ENCODE data around the gene CNGA3.
"Not testable (repeated sequence)": the region's sequence is repeated elsewhere in the genome, so short reads cannot be mapped to it uniquely, and the experiment has no call there.

The CNGA3 gene

DNA sequence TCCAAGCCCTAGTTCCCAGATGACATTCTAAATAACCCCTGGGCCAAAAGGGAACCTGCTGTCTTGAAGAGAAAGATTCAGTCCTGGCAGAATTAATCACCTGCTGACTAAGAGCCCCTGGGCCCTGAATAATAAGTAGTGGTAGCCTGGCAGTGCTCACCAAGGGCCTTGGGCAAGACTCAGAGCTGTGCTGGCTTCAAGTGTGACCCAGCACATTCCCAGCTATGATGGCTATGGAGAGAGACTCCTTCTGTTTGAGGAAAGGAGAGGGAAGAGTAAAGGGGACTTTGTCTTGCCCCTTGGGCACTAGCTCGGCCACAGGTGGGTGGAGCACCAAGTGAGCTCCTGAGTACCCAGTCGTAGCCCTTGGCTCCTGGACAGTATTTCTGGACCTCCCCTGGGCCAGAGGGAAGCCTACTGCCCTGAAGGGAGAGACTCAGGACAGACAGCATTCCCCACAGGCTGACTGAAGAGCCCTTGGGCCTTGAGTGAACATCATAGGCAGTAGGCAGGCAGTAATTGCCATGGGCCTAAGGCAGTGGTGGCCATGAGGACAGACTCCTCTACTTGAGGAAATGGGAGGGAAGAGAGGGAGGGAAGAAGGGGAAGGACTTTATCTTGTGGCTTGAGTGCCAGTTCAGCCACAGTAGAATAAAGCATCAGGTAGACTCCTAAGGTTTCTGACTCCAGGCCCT lies 58.4 kb downstream of the CNGA3 start:
- DNase-seq (ENCODE audit: low read depth) = no peak

DNA sequence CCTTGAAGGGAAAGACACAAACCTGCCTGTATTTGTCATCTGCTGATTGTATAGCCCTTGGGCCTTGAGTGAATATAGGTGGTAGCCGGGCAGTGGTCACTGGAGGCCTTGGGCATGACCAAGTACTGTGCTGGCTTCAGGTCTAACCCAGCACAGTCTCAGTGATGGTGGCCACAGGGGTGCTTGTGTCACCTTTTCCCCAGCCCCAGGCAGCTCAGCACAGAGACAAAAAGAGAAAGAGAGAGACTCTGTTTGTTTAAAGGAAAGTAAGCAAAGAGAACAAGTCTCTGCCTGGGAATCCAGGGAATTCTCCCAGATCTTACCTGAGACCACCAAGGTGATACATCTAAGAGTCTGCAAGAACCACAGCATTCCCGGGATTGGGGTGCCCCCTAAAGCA lies 59.0 kb downstream of the CNGA3 start:
- no peak for DNase-seq (ENCODE audit: low read depth)

DNA sequence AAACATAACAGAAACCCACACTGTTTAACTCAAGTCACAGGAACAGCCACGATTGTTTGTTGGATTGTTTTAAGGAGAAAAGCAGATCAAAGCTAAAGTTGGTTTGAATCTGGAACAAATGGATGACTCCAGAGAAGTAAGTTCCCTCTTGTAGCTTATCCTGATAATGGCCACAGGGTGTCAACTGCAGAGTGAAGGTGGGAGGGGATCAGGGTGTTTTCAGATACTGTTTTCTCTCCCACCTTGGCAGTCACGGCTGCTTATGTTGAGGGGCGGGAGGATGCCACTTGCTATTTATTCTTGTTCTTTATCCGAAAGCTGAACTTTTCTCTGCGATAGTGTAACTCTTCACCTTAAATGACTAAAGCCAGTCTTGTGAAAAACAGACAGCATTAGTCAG lies 61.9 kb downstream of the CNGA3 start:
- DNase-seq (ENCODE audit: low read depth) = no peak

DNA sequence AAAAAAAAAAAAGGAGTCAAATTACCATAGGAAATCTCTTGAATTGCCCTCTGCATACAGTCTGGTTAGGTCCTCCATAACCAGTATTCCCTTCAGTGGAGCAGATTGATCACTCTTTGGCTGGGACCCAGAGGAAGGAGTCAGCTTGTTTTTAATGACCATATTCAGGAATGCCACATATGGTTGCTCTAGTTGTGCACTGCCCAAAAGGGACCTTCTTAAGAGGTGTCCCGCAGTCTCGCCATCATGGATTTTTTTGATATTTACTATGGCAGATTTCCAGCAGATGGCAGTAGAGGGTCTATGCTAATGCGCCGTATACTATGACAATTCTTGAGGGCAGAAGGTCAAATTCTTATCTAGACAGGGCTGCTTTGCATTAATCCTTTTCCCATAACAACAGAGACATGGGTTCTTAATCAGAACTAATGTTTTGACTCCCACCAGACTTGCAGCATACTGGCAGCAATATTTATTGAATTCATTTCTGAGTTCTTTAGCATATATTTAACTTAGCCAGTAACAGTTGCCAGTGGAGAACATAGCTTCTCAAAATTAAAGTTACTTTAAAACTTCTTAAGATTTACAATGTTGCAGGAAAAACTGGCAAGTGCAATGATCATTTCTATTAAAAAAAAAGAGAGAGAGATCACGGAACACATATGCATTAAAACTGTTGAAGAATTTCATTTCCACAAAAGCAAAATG lies 66.6 kb downstream of the CNGA3 start:
- DNase-seq (ENCODE audit: low read depth) = peak; percentile 61

DNA sequence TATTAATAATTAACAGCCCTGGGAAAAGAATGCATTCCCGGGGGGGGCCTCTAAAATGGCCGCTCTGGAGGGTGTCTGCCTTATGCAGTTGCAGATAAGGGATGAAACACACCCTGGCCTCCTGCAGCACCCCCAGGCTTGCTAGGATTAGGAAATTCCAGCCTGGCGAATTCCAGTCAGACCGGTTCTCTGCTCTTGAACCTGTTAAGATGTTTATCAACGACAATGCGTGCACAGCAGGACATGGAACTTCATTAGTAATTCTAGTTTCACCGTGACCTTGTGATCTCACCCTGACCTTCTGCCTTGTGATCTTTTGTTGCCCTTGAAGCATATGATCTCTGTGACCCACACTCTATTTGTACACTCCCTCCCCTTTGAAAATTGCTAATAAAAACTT lies 68.0 kb downstream of the CNGA3 start:
- not testable (repeated sequence) for DNase-seq (ENCODE audit: low read depth)

DNA sequence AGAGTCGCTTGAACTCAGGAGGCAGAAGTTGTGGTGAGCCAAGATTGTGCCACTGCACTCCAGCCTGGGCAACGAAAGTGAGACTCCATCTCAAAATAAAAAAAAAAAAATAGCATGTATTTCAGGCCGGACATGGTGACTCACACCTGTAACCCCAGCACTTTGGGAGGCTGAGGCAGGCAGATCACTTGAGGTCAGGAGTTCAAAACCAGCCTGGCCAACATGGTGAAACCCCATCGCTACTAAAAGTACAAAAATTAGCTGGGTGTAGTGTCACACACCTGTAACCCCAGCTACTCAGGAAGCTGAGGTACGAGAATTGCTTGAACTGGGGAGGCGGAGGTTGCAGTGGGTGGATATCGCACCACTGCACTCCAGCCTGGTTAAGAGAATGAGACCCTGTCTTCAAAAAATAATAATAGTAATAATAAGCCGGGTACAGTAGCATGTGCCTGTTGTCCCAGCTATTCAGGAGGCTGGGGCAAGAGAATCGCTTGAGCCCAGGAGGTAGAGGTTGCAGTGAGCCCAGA lies 69.5 kb downstream of the CNGA3 start:
- not testable (repeated sequence) for DNase-seq (ENCODE audit: low read depth)

DNA sequence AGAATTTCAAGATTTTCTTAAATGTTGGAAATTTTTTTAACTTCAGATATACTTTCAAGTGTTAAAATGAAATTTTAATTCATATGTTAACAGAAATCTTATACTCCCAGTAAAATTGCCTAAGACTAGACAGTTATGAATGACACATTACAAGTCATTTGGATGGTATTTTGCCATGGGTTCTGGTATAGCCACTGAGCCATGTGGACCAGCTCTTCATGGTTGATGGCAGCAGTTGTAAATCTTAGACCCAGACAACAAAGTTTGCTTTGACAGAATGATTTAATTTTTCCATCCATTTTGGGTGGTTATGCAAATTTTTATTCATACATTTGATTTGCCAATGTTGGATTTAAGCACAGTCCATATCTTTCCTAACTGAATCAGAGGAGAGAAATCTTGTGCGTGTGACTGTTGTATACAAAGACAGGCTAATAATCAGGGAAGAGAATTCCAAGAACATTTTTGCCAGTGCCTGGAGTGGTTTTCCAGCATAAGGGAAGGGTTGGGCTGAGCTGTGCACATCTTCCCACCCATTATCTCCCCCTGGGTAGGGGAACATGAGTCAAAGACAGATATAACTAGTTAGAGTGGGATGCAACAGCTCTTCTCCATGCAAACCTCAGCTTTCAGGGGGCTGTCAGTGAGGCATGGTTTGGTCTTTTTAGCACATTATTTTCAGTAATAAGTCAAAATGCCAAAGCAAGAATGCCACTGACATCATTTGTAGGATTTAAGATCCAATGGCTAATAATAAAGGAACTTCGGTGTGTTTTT lies 70.3 kb downstream of the CNGA3 start:
- DNase-seq (ENCODE audit: low read depth) = no peak

DNA sequence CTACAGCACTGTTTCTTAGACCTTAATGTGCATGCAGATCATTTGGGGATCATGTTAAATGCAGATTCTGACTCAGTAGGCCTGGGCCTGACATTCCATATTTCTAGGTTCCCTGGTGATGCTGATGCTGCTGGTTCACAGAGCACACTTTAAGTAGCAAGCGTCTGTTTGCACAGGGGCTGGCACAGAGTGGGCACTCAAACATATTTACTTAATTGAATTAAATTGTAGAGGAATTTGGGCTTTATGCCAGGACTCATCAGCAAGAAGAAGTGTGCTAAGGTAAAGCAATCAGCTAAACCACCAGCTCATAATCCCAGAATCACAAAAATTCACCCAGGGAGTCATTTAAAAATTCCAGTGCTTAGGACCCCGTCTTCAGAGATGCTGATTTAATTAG lies 73.3 kb downstream of the CNGA3 start:
- no peak for DNase-seq (ENCODE audit: low read depth)

DNA sequence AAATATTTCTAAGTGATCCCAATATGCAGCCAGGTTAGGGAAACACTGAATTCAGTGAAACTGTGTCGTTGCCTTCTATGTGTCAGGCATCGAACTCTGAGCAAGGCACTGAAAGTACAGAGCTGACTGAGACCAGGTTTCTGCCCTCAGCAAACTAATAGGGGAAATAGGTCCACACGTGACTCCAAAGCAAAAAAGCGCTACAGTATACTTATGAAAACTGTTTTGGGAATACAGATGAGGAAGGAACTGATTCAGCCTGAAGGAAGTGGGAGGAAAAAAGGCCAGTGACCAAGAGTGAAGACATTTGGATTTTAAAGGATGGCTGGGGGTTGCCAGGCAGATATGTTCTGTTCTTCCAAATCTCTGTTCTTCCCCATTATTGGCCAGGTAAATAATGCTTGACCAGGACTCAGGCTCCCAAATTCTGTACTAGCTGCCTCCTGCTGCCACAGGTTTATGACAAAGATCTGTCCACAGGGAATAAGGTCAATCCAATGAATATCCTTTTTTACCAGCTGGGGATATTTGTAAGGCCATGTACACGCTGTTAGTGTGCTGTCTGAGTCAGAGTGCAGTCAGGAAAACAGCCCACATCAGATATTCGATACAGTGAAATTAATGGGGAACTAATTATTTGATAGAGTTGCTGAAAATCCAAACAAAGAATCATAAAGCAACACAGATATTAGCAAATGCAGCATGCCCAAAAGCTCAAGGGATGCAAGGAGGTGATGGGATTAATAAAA lies 73.9 kb downstream of the CNGA3 start:
- no peak for DNase-seq (ENCODE audit: low read depth)

DNA sequence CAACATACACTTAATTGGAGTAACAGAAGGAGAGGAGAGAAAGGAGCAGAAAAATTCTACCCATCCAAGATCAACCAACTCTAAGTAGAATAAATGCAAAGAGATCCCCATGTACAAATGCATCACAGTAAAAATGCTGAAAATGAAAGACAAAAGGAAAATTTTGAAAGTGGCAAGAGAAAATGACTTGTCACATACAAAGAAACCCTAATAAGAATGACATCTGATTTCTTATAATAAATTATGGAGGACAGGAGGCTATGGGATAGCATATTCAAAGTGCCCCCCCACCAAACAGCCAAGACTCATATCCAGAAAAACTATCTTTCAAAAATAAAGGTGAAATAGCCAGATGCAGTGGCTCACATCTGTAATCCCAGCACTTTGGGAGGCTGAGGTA lies 76.2 kb downstream of the CNGA3 start:
- no peak for DNase-seq (ENCODE audit: low read depth)

DNA sequence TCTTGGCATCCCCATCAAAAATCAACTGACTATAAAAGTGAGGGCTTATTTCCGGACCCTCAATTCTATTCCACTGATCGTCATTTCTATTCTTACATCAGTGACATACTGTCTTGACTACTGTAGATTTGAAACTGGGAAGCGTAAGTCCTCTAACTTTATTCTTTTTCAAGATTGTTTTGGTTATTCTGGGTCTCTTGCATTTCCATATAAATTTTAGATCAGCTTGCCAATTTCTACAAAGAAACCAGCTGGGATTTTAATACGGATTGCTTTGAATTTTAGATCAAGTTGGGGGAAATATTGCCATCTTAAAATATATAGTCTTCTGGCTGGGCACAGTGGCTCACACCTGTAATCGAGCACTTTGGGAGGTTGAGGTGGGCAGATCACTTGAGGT lies 80.5 kb downstream of the CNGA3 start:
- DNase-seq (ENCODE audit: low read depth) = no peak

DNA sequence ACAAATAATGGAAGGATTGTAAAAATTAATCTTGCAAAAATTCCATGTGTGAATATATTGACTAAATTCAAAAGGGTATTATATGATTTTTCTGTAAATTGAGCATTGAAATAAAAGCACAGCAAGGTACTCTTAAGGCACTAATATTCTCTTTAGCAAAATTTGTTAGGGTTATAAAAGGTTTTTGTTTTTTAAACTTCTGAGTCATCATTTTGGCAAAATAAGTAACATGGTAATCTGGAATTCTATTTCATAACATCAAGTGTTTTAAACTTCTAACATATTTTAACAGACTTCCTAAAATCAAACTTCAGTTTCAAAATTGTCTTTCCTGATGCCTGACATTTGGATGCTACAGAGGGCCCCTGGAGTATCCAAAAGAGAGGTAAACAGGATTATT lies 85.9 kb downstream of the CNGA3 start:
- no peak for DNase-seq (ENCODE audit: low read depth)

DNA sequence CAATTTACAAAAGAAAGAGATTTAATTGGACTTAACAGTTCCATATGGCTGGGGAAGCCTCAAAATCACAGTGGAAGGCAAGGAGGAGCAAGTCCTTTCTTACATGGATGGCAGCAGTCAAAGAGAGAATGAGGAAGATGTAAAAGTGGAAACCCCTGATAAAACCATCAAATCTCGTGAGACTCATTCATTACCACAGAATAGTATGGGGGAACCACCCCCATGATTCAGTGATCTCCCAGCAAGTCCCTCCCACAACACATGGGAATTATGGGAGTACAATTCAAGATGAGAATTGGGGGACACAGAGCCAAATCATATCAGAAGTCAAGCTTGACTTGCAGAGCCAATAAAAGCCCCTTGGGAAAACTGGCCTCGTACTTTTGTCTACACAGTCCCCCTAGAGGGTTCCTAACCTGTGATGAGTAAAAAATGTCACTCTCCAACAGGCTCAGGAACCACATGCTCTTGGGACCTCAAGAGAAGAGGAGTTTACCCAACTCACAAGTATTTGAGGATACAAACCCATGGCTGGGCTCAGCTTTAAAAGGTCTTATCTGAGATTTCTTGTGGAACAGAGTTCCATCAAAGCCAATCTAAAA lies 87.2 kb downstream of the CNGA3 start:
- DNase-seq (ENCODE audit: low read depth) = no peak

DNA sequence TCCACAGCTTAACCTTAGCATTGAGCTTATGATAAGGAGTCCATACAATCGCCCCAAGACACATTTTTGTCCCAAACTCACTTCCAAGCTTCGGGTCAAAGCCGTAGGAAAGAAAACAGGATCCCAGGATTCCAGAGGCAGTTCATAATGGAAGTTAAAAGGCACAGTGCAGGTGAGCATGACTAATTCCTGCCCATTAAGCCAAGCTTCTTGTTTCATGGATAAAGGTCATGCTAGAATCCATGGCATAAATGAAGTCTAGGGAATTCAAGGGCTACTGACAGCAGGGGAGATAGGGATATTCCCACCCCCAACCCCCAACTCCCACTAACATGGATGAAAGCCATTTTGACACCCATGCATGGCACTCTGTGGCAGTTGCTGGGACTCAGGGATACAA lies 88.2 kb downstream of the CNGA3 start:
- no peak for DNase-seq (ENCODE audit: low read depth)

DNA sequence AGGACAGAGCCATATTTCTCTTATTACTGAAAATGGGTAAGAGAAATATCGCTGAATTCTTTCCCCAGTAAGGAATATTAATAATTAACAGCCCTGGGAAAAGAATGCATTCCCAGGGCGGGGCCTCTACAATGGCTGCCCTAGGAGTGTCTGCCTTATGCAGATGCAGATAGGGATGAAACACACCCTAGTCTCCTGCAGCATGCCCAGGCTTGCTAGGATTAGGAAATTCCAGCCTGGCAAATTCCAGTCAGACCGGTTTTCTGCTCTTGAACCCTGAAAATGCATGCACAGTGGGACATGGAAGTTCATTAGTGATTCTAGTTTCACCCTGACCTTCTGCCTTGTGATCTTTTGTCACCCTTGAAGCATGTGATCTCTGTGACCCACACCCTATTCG lies 89.4 kb downstream of the CNGA3 start:
- DNase-seq (ENCODE audit: low read depth) = not testable (repeated sequence)

DNA sequence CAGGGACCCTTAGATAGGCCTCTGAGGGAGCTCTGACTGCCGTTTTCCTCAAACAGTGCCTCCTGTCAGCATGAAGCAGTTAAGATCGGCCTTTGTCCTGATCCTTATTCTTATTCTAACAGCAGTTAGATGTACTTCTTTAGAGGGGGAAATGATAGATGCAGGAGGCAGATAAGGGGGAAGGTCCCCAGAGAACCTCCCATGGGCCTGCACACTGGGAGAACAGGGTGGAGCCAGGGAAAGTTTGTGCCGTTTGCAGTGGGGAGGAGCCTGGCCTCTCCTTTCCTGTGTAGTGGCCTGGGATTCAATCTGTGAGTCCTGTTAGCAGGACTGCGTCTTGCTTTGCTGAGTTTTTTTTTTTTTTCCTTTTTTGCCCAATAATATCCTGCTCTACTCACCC lies 90.5 kb downstream of the CNGA3 start:
- DNase-seq (ENCODE audit: low read depth) = no peak

DNA sequence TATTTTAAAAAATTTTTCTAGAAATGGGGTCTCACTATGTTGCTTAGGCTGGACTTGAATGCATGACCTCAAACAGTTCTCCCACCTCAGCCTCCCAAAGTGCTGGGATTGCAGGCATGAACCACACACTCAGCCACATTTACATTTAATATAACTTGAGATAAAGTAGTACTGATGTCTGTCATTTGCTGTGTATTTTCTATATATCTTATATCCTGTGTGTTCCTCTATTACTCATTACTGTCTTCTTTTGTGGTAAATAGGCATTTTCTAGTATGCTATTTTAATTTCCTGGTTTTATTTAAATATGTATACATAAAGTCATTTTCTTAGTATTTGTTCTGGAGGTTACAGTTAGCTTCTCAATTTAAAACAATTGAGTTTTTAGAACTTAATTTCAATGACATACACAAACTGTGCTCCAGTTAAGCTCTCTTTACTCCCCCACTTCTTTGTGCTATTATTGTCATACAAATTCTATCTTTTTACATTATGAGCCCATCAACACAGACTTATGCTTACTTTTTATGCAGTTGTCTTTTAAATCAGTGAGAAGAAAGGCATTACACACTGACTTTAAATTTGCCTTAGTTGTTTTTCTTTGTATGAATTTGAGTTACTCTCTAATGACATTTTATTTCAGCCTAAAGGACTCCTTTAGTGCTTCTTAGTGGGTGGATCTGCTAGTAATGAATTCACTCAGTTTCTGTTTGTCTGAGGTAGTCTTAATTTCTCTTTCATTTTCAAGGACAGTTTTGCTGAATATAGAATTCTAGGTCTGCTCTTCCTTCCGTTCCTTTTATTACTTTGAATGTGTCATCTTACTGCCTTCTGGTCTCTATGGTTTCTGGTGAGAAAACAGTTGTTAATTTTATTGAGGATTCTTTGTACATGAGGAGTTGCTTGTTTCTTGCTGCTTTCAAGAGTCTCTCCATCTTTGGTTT lies 92.2 kb downstream of the CNGA3 start:
- DNase-seq (ENCODE audit: low read depth) = no peak

DNA sequence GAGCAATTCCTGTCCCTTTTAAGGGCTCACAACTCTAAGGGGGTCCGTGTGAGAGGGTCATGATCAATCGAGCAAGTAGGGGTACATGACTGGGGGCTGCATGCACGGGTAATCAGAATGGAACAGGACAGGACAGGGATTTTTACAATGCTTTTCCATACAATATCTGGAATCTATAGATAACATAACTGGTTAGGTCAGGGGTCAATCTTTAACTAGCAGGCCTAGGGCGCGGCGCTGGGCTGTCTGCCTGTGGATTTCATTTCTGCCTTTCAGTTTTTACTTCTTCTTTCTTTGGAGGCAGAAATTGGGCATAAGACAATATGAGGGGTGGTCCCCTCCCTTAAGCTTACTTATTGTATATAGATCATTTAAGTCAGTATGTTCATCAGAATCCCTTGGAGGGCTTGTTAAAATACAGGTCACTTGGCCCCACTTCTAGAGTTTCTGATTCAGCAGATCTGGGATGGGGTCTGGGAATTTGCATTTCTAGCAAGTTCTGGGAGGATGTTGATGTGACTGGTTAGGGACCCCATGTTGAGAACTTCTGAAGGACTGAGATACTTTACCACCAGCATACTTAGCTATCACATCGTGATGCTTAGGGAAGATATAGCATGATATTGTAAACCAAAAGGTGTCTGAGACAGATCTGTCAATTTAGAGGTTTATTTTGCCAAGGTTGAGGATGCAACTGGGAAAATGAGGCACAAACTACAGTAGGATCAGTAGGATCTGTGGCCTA lies 95.6 kb downstream of the CNGA3 start:
- DNase-seq (ENCODE audit: low read depth) = no peak

DNA sequence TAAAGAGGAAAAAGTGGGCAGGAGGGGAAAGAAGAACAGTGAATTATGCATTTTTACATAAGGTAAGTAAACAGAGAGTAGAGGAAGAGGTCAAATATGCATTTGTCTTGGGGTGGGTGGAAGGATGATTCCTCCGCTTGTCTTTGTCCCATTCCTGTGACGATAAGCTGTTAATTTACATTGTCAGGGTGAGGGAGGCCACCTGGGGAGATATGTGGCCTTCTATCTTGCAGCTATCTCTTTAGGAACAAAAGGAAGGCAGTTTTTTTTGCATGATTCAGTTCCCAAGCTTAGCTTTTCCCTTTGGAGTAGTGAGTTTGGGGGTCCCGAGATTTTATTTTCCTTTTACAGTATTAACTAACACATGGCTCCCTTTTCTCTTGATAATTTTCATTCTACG lies 96.2 kb downstream of the CNGA3 start:
- DNase-seq (ENCODE audit: low read depth) = no peak
